Islet of Langerhans (tissue), 1 donor: Measurements from ENCODE around the gene ATP1A3.

Experiments used
- FAIRE-seq: peaks from one replicate; lab custom pipeline; 2011; peaks lifted over from hg19 to GRCh38; lab: Jason Lieb, UNC

Gene ATP1A3

GRCh38 chr19:41984961-41985360 is 9.1 kb downstream of the ATP1A3 start:
- FAIRE-seq = no peak

DNA sequence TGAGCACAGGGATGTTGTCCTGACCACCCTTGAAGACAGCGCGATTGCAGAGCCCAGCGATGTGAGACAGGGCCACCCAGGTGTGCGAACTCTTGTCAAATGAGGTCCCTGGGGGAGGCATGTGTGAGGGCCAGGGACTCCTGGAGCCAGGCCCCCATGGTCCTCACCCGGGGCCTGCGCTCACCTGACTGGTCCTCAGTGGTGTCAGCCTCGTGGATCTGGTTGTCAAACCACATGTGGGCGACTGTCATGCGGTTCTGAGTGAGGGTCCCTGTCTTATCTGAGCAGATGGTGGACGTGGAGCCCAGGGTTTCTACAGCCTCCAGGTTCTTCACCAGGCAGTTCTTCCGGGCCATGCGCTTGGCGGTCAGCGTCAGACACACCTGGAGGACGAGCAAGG is 12.3 kb downstream of the ATP1A3 start:
- FAIRE-seq = no peak

DNA sequence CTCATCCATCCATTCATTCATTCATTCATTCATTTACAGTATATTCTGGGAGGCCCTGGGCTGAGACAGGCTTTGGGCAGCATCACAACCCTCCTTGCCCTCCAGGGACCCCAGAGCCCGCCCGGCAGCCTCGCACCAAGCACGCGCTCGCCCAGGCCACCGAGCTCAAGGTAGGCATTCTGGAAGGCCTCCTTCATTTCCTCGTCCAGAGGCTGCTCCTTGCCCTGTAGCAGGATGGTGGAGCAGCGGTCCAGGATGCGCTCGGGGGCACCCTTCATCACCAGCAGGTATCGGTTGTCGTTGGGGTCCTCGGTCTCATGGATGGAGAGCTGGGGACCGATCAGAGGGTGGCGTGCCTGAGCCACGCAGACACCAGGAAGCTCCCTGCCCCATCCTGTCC is 15.6 kb downstream of the ATP1A3 start:
- no peak for FAIRE-seq

DNA sequence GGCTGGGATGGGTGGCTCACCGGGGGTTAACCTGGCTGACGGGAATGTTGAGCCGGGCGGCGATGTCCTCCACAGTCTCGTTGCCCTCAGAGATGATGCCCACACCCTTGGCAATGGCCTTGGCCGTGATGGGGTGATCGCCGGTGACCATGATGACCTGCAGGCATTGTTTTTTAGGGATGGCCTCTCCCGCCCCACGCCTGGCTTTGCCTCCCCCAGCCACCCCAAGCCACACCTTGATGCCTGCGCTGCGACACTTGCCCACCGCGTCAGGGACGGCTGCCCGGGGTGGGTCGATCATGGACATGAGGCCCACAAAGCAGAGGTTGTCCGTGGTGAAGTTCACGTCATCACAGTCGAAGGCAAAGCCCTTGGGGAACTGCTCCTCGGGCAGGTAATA is 16.1 kb downstream of the ATP1A3 start:
- no peak for FAIRE-seq

DNA sequence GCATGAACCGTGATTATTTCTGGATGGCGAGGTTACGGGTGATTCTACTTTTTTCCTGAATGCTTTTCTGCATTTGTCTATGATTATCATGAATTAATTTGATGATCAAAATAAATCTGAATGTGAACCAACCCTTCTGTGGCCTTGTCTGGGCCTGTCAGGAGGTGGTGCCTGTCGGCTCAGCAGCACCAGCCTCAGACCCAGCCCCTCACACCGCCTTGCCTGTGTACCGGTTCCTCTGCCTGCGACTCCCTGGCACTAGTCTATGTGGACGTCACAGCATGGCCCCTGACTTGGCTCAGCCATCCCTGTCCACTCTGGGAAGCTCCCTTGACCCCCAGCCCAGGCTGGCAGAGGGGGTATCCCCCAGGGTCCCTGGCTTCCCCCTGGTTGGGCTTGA is 19.4 kb downstream of the ATP1A3 start:
- FAIRE-seq = no peak

DNA sequence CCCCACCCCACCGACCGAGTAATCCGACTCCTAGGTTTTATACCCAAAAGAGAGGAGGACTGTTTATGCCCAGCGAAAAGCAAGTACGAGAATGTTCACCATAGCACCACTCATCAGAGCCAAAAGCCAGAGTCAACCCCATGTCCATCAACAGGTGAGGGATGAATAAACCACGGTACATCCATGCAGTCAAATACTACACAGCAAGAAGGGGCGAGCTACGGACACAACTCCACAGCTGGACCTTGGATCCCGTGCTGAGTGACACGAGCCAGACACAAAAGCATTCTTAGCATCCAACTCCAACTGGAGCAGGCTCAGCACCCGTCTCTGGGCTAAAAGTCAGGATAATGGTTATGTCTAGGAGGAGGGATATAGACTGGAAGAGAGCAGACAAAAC is 22.7 kb downstream of the ATP1A3 start:
- FAIRE-seq = no peak

DNA sequence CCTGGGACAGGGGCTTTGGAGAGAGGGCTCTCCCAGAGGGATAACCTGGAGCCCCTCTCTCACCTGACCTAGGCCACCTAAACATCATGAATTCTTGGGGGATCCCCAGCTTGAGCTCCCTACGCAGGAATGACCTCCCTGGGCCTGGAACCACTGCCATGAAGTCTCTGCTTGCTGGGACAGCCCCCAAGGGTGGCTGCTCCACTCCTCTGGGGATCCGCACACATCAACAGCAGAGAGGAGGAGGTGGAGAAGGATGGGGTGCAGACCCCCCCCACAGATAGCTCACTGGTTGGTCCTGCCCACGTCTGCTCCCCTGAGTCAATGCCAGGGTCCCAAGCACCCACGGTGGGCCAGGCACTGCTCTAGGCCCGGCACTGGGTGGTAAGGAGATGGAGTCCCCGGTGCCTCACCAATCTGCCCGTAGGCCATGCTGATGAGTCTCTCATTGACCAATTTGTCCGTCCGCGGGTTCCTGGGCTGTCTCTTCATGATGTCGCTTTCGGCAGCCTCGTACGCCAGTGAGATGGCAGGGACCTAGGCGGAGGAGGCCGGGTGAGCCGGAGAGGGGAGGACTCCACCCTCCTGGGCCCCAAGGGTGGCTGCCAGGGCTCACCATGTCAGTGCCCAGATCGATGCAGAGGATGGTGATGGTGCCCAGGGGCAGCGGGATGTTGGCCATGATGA is 24.1 kb downstream of the ATP1A3 start:
- no peak for FAIRE-seq

DNA sequence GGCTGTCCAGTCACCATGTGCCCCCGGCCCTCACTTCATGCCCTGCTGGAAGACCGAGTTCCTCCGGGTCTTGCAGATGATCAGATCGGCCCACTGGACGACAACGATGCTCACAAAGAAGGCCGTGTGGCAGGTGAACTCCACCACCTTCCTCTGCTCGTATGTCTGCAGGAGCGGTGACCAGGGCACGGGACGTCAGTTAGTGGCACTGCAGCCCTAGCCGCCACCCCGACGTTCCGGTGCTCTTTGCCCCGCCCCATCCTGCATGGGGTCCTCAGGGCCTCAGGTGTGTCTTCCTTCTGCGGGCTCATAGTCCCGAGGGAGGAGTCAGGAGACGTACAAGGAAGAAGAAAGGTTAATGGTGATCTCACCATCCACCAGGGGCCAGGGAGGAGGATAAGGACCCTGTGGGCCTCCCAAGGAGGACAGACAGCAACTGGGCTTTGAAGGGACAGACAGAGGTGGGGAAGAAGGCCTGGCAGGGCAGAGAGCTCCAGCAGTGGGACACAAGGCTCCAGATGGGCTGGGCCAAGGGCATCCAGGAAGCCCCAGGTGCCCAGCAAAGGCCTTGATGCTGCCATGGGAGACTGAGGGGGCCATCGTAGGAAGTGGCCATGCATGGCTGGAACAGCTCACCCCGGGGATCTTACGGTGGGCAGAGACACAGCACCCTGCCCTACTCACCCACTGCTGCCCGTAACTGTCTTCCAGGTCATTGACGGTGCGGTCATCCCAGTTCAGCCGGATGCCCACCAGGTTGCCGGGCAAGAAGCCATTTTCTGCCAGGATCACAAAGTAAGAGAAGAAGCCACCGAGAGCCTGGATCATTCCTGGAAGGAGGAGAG is 25.1 kb downstream of the ATP1A3 start:
- no peak for FAIRE-seq

GRCh38 chr19:41967054-41967783 is 26.8 kb downstream of the ATP1A3 start:
- FAIRE-seq = no peak

- no peak for FAIRE-seq
Measured at GRCh38 chr19:41965106-41965505, 28.9 kb downstream of the ATP1A3 start.

DNA sequence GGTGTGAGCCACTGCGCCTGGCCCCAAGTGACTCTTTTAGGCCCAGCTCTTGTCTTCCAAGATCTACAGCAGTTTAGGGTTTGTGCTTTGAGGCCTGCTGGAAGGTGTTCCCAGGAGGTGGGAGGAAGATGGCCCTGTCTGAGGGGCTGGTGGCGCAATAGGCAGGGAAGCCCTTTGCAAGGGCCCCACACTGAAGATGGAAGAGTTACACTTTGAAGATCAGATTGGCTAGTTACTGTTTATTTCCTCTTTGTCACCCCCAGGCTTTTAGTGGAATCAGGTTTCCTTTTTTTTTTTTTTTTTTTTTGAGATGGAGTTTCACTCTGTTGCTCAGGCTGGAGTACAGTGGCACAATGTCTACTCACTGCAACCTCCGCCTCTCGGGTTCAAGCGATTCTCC is 33.1 kb downstream of the ATP1A3 start:
- no peak for FAIRE-seq

DNA sequence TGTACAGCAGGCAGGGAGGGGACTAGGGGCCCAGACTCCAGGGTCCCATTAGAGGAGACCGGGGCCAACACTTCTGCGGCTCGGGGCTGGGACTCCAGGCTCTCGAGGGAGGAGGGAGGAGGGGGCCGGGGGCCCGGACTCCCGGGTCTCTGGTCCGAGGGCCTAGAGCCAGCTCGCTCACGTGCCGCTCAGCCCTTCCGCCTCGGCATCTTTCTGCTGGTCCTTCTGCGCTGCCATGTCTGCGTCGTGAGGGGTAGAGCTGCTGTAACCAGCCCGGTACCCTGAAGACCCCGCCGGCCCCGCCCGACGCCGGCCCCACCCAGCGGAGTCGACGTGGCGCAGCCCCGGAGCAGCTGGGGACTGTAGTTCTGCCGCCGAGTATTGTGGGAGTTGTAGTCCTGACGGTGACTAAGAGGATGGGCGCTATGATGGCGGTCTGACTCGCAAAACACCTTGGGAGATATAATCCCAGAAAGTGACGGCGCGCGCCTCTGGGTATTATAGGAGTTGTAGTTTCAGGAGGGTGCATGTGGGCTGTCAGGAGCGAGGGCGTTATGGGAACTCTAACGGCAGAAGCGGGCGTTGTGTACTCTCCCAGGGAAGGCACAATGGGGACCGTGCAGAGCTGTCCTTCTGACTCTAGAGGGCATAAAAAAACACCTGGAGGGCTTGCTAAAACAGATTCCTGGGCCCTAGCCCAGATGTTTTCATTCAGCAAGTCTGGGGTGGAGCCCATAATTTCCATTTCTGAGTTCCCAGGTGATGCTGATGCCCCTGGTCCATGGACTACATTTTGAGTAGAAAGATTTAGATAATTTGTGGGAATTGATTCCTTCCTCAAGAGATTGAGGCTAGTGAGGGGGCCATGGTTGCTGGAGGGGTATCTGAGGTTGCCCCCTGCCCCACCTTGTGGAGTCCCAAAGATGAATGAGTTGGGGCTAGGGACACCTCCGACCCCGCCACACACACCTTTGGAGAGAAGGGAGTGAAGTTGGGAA is 34.7 kb downstream of the ATP1A3 start, which contains the start of gene RABAC1:
Gene RABAC1, minus strand, starts transcription at position 266 of the 998 bp plus-strand sequence. Its CDS starts 29 bp downstream, at position 237.
- FAIRE-seq = no peak

GRCh38 chr19:41958367-41959055 is 35.5 kb downstream of the ATP1A3 start:
- FAIRE-seq = no peak

- peak; percentile 5 for FAIRE-seq
Measured at GRCh38 chr19:41957838-41958366, 36.1 kb downstream of the ATP1A3 start.

- no peak for FAIRE-seq
Measured at GRCh38 chr19:41957161-41957837, 36.7 kb downstream of the ATP1A3 start.

DNA sequence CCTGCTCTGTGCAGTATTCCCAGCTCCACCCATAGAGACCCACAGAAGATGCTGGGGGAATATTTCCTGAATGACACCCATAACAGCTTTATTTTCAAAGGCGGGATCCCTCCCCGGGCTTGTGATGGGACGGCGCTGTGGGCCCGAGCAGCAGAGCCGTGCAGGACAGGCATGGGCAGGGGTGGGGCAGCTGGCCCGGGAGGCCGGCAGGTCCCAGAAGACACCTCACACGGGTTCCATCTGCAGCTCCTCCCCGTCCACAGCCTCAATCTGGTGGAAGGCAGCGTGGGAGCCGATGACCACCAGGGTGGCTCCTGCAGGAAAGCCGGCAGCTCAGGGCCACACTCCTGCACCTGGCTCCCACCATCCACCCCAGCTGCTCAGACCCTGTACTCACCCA is 37.4 kb downstream of the ATP1A3 start:
- no peak for FAIRE-seq

DNA sequence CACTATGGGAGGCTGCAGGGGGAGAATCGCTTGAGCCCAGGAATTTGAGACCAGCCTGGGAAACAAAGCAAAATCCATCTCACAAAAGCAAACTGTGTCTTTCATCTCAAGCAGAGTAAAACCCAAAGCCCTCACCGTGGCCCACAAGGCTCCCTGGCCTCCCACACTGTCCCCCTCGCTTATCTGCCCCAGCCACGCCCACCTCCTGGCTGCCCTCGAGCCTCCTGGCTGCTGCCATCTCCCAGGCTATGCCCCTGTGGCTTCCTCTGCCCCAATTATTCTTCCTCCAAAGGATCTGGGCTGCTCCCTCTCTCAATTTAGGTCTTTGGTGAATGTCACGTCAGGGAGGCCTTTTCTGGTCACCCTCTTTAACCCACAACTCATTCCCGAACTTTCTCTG is 38.5 kb downstream of the ATP1A3 start:
- no peak for FAIRE-seq

DNA sequence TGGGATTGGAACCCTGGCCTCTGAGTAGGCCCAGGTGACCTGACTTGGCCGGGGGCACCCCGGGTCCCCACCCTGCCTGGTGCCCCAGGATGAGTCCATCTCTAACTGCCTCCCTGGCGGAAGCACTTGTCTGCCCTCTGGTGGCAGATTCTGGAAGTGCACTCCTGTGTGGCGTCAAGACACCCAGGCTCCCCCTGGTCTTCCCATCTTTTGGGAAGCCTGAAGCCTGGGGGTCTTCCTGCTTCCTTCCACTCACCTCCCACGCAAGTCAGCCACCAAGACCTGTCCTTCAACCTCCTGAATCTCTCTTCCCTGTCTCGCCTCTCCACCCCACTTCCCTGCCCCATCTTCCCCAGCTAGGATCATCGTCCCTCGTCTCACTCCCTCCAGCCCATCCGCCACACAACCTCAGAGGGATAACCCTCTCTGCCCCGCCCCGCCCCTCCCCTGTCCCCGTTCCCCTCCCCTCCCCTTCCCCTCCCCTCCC is 42.3 kb downstream of the ATP1A3 start:
- no peak for FAIRE-seq

DNA sequence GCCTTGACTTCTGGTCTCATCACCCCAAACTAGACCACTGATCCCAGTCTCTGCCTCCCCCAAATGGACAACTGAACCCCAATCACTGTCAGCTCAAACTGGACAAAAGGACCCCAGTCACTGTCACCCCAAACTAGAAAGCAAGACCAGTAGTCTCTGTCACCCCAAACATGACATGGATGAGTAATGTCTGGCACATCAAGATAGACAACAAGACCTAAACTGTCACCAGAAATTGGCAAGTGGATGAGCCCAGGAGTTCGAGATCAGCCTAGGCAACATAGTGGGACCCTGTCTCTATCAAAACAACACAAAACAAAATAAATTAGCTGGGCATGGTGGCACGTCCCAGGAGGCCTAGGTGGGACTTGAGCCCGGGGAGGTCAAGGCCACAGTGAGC is 46.9 kb downstream of the ATP1A3 start:
- FAIRE-seq = no peak

- no peak for FAIRE-seq
Measured at GRCh38 chr19:41945135-41945766, 48.8 kb downstream of the ATP1A3 start.
